GM18526 (cell line): ENCODE results near the gene STK11.

Source experiments
- POLR2A ChIP-seq: IDR thresholded peaks from 3 replicates; pipeline ENCODE4 v1.6.1; 2011; ENCODE audit not compliant: insufficient read length; ENCODE audit errors: extremely low read depth

The STK11 gene

DNA sequence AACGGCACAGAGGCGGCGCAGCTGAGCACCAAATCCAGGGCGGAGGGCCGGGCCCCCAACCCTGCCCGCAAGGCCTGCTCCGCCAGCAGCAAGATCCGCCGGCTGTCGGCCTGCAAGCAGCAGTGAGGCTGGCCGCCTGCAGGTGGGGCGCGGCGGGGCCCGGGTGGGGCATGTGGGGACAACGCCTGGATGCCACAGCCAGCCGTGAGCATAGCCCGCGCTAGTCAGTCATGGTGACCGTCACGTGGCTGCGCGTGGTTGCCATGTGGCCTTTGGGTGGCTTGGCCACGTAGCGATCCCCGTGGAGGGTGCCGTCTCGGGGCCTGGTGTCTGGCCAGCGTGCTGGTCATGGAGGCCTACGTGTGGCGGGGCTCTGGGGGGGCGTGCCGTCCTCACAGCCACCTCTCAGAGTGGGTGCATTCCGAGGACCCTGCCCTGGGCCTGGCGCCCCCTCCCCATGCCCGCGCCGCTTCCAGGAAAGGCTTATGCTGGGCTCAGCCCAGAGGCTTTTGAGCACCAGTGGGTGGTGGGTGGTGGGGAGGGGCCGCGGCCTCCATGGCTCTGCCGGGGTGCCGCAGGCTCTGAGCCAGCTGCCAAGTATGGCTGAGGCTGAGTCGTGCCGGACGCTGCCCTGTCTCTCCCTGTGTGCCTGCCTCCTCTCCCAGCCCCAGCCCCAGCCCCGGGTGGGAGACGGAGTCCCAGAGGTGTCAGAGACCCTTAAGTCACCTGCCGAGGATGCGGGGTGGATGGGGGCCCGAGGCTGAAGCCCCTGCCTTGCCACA, 21.1 kb downstream of the STK11 start:
- no peak for TF ChIP-seq POLR2A

DNA sequence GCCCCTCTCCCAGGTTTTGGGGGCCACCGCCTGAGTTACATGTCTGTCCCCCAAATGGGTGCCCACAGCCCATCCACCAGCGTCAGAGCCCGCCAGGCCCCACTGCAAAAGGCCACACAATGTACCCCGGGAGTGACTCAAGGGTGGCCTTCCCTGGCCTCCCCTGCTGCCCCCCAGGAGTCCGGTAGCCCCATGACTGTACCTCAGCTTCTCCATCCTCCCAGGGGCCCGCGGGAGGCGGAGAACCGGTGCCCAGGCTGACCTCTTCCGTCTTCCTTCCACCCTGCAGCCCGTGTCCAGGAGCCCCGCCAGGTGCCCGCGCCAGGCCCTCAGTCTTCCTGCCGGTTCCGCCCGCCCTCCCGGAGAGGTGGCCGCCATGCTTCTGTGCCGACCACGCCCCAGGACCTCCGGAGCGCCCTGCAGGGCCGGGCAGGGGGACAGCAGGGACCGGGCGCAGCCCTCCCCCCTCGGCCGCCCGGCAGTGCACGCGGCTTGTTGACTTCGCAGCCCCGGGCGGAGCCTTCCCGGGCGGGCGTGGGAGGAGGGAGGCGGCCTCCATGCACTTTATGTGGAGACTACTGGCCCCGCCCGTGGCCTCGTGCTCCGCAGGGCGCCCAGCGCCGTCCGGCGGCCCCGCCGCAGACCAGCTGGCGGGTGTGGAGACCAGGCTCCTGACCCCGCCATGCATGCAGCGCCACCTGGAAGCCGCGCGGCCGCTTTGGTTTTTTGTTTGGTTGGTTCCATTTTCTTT, 21.9 kb downstream of the STK11 start:
- TF ChIP-seq POLR2A: no peak

- TF ChIP-seq POLR2A: no peak
Measured at GRCh38 chr19:1228161-1228957, 22.8 kb downstream of the STK11 start.

- no peak for TF ChIP-seq POLR2A
Measured at GRCh38 chr19:1229056-1229923, 23.7 kb downstream of the STK11 start.

DNA sequence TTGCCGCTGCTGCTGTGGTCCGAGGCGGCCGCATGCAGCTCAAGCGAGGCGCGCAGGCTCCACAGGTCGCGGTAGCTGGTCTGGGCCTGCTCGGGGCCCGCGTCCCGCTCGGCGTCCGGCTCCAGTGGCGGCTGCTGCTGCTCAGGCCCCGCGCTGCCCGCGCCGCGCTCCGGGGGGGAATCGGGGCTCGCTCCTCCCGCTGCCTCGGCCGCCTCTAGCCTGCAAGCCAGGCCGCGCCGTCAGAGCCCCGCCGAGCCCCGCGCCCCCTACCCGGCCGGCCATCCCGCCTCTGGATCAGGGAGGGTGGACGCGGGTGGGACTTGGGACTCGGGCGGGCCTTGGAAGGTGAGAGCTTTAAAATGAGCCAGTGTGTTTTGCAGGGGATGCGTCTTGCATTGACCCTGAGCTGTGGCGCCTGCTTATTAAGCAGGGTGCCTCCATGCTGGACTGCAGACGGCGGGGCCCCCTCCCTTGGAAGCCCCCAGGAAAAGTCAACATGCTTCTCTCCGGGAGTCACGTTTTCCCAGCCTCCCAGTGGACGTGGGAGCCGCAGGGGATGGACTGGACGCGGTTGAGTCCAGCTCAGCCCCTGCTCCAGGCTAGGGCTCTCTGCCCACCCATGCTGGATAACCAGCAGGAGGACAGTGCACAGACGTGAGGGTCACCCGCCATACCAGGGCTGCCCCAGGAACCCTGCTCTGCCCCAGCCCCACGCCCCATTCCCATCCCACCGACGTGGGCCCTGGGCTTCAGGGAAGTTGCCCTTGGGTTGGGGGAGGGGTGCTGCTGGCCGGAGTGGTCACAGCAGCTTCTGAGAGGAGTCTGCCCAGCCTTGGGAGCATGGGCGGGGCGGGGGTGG, 24.6 kb downstream of the STK11 start:
- no peak for TF ChIP-seq POLR2A

- no peak for TF ChIP-seq POLR2A
Measured at GRCh38 chr19:1230783-1231489, 25.4 kb downstream of the STK11 start.

DNA sequence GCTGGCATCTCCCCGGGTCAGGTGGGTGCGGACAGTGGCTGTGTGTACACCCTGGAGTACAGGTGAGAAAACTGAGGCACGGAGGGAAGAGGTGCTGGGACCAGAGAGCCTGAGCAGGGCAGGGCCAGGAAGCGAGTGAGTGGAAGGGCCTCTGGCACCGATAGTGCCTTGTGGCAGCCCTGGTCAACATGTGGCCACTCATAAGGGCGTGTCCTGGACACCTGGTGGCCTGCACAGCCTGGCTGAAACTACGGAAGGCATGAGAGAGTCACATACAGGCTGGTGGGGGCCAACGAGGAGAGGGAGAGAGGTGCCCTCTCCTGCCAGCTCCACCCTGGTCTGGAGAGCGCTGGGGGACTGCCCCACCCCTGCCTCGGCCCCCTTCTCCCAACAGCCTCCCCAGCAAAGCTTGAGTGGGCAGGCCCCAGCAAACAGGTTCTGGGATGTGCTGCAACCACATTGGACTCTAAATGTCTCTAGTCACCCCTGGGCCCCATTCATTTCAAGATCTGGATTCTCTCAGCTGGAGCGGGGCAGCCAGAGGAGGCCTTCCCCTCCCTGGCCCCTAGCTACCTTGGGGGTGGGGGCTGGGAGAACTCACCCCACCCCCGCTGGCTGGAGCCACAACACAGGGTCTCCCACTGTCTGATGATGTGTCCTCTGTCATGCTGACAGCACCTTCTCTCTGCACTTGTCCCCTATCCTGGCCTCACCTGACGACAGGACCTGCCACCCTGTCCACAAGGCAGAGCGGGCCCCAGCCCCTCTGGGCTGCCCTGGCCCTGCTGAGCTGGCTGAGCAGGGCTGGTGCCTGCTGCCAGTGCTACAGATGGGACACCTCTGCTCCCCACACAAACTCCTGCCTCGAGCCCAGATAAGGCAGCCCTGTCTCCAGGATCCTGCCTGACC, 26.4 kb downstream of the STK11 start:
- TF ChIP-seq POLR2A: no peak

- no peak for TF ChIP-seq POLR2A
Measured at GRCh38 chr19:1232652-1233072, 27.1 kb downstream of the STK11 start.

- no peak for TF ChIP-seq POLR2A
Measured at GRCh38 chr19:1233115-1233667, 27.6 kb downstream of the STK11 start.

GRCh38 chr19:1234051-1234954, 28.7 kb downstream of the STK11 start:
- no peak for TF ChIP-seq POLR2A

DNA sequence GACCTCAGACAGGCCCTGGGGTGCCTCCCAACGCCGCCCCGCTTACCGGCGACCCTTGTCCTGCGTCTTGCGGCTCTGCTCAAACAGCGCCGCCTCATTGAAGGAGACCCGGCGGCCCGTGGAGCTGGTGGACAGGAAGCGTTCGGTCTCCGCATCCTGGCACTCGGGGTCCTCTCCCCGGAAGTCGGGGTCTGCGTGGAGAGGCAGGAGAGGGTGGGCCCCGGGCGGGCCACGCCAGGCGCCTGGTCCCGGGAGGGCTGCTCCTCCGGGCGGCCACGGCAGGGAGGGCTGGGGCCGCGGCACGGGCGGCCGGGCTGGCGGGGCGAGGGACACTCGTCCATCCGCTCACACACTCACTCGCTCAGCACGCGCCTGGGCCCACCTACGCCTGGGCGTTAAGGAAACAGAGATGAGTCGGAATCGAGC, 29.4 kb downstream of the STK11 start:
- TF ChIP-seq POLR2A: no peak
